ENCODE results near the gene TUBA4A.

Gene TUBA4A

GRCh38 chr2:219234331-219234730 is 19.4 kb downstream of the TUBA4A start:
- no peak for DNase-seq (ENCODE audit: low read depth in 2 of 2)

DNA sequence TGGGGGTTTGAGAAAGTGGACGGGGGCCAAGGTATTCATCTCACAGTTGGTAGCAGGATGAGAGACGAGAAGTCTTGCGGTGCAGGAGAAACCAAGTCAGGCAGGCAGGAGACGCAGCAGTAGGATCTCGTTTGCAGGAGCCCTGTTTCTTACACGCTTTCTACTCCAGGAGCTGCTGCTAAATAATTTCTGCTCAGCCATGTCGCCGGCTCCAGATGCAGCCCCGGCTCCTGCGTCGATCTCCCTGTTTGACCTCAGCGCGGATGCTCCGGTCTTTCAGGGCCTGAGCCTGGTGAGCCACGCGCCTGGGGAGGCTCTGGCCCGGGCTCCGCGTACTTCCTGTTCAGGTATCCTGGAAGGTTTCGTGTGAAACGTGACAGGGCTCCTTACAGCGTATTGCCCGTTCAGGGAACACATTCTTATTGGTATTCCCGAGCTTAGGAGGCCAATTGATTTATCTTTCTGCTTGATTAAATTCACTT is 23.6 kb downstream of the TUBA4A start:
- DNase-seq (ENCODE audit: low read depth in 2 of 2): no peak

DNA sequence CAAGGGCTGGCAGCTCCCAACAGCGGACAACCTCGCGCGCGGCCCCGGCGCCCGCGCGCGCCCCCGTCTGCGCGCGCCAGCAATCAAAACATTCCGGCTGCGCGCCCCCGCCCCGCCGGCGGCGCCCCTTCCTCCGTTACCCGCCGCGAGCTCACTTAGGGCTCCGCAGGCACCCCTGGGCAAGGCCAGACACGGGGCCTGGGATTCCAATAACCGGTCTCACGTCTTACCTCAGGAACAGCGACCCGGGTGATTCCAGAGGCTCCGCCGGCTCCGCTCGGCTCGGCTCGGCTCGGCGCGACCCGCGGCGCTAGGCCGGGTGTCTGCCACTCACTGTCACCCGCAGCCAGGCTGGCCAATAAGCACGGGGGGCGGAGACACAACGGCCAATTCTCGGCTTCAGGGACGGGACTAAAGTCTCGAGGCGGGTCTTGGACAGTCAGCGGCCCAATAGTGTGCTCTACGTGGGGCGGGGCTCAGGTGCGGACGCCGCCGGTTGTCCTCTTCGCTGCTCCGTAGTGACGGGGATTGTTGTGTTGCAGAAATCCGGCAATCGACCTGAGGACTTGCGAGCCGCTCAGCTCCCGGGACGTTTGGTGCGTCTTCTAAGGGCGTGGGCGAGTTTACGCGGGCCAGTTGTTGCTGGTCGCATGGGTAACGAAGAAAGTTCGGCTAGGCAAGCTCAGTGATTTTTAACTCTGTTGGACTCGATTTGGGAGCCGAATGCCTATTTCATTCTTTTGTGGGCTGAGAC is 24.2 kb downstream of the TUBA4A start, which contains the start of the genes ANKZF1 and ATG9A:
TSS of gene ANKZF1 (plus strand) at position 502 of the 754 bp plus-strand sequence. CDS start 452 bp downstream, outside the sequence.
TSS of gene ATG9A (minus strand) at position 332 of the 754 bp plus-strand sequence. CDS start 1,612 bp downstream, outside the sequence.
- peak; percentile 97 to 98 for DNase-seq (ENCODE audit: low read depth in 2 of 2)

GRCh38 chr2:219228911-219229304 is 24.8 kb downstream of the TUBA4A start:
- DNase-seq (ENCODE audit: low read depth in 2 of 2): no peak

GRCh38 chr2:219228041-219228910 is 25.4 kb downstream of the TUBA4A start:
- DNase-seq (ENCODE audit: low read depth in 2 of 2): no peak

- DNase-seq (ENCODE audit: low read depth in 2 of 2): no peak
These were observed 28.4 kb downstream of the TUBA4A start for GRCh38 chr2:219225350-219225749.

- no peak for DNase-seq (ENCODE audit: low read depth in 2 of 2)
These were observed 29.7 kb downstream of the TUBA4A start for GRCh38 chr2:219223831-219224610.

DNA sequence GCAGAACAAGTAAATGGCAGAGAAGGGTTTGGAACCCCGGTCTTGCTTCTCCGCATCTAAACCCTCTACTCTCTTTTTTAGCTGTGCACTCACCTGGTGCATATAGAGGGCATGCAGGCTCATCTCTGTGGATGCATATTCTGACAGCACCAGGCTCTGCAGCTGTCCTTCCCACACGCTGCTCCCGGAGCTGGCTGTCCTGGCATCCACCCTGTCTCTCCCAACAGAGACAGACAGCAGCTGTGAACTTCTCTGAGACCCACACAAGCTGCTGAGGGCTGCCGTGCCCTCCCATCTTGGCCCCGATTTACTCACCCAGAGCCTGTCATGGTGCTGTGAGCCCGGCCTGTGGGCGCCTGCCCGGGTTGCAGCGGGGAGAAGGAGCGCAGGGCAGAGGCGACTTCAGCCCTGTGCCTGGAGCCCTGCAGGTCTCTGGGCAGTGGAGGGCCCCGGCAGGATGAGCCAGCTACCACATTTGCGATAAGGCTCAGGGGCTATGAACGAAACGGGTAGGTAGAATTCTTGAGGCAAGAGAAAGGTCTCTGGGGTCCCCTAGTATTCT is 31.7 kb downstream of the TUBA4A start:
- DNase-seq (ENCODE audit: low read depth in 2 of 2): no peak

- no peak for DNase-seq (ENCODE audit: low read depth in 2 of 2)
These were observed 32.9 kb downstream of the TUBA4A start for GRCh38 chr2:219220652-219221402.

DNA sequence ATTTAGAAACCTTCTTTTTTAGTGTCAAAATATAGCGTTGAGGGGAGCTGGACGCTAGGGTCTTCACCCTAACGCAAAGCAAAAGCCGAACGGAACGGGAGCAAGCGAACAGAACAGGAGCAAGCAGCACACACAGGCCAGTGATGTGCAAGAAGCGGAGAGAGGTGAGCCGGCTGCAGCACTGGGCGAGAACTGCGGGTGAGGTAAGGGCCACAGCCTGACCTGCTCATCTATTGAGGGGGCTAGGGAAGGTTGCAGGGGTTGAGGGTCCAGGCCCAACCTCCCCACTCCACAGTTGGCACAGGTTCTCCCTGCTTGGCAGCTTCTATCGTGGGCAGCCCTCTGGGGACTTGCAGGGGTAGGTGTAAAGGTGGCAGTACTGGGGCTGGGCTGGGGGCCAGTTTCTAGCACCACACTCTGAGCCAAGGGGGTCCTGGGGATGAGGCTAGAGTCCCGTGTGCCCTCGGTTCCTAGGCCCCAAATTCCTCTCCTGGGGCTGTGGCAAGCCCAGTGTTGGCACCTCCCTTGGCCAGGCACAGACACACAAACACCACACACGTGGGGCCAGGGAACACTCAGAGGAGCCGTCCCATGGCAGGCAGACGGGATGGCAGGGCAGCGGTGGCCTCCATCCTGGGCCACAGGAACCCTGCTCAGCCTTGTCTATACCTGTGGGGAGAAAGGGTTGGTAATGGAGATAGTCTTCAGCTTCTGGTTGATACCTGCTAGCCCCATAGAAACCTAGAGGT is 33.8 kb downstream of the TUBA4A start:
- DNase-seq (ENCODE audit: low read depth in 2 of 2): no peak

DNA sequence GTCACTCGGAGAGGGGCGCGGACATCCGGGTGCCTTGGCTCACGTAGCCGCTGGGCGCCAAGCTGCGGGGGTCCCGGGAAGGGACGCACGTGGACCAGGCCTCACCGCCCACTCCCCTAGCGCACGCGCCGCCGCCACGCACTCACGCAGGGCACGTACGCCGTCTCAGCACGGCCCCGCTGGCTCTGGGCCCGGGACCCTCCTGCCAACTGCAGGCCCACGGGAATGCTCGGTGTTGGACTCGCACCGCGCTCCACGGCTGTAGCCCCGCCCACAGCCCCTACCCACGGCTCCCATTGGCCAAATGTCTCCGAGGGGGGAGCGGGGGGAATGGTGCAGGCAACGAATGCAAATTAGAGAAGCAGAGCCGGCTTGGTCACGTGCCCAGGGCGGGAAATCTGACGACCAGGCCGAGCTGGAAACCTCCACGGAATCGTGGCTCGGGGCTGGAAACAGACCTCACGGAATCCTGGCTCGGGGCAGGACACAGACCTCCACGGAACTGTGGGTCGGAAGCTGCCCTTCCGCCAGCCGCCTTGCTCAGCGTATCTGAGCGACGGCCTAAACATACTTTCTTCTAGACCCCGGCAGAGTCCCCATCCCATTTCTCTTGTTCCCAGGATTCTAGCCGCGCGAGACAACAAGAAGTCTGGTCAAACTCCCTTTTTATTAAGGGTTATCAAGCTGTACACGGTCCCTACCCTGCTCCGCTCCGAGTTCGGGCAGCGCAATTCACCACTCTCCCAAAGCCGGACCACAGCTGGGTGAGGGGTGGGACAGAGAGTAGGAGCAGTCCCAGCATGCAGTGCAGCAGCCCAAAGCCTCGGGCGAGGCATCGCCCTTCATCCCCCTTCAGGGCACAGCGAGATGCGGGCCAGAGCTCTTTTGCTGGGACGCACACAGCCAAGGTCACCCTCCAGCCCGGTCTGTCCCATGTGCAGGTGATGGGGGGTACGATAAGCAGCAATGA is 34.7 kb downstream of the TUBA4A start, which contains the start of gene ABCB6:
TSS of gene ABCB6 (minus strand) at position 227 of the 970 bp plus-strand sequence. CDS start 285 bp downstream, outside the sequence.
- DNase-seq (ENCODE audit: low read depth in 2 of 2): peak; percentile 83 to 84

- DNase-seq (ENCODE audit: low read depth in 2 of 2): no peak
These were observed 35.4 kb downstream of the TUBA4A start for GRCh38 chr2:219218217-219218731.

DNA sequence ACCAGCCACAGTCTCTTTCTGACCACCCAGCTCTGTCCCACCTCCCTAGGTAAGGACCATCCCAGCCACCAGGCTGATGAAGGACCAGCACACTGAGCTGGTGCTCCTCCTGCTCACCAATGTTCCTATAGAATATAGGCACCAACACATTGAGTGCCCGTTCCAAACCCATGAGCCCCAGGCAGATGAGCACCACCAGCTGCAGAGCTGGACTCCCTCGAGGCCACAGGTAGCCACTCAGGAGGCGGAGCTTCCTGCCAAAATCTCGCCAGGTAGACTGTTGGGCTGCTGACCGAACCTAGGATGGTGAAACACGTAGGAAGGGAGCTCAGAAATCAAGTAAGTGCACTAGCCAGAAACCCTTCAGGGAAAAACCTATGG is 37.2 kb downstream of the TUBA4A start:
- no peak for DNase-seq (ENCODE audit: low read depth in 2 of 2)

- DNase-seq (ENCODE audit: low read depth in 2 of 2): no peak
These were observed 37.7 kb downstream of the TUBA4A start for GRCh38 chr2:219215871-219216534.

- DNase-seq (ENCODE audit: low read depth in 2 of 2): no peak
These were observed 38.9 kb downstream of the TUBA4A start for GRCh38 chr2:219214786-219215185.

- no peak for DNase-seq (ENCODE audit: low read depth in 2 of 2)
These were observed 39.6 kb downstream of the TUBA4A start for GRCh38 chr2:219214141-219214540.

- no peak for DNase-seq (ENCODE audit: low read depth in 2 of 2)
These were observed 40.1 kb downstream of the TUBA4A start for GRCh38 chr2:219213486-219214071.
